Adrenal gland (tissue), 12 donors: Measurements from ENCODE around the gene PANX3. TPM values are rescaled to one million over a fixed set of nuclear protein-coding genes. Genes with fewer than 3 reads are reported as not detected.
A peak's percentile ranks its signal among the peaks of the same experiment; 100 is the strongest.

Experiments used
- DNase-seq, 7 donors: peaks; one replicate each; pipeline ENCODE4 v3.0.0-alpha.2; 2019 to 2020
- H3K27ac ChIP-seq, 5 donors: fragments of 200-600 bp; sonication (generic) in 4 of 5; 1 replicate in 3 of 5; 2 replicates in 2 of 5; pipeline versions ENCODE4 v1.5.1 to v1.8.0; 2016 to 2020; ENCODE audit warnings: mild to moderate bottlenecking in 1 of 5
- H3K27me3 ChIP-seq: fragments of 200-600 bp; 2 replicates; pipeline ENCODE4 v1.8.0; 2021
- H3K36me3 ChIP-seq, 2 donors: fragments of 200-600 bp; replicated peaks in 1 of 2; 1 replicate in 1 of 2; 2 replicates in 1 of 2; pipeline versions ENCODE4 v1.5.1 to v1.8.0; 2018 to 2022
- H3K4me1 ChIP-seq, 2 donors: fragments of 200-600 bp; replicated peaks in 1 of 2; 1 replicate in 1 of 2; 2 replicates in 1 of 2; pipeline versions ENCODE4 v1.5.1 to v1.8.0; 2018 to 2021
- H3K4me3 ChIP-seq, 4 donors: fragments of 200-600 bp; sonication (generic) in 3 of 4; one replicate each; pipeline ENCODE4 v1.5.1; 2016 to 2018
- H3K9me3 ChIP-seq, 3 donors: fragments of 200-600 bp; sonication (generic) in 1 of 3; replicated peaks in 1 of 3; 1 replicate in 2 of 3; 2 replicates in 1 of 3; pipeline versions ENCODE4 v1.5.1 to v1.8.0; 2016 to 2021
- CTCF ChIP-seq, 6 experiments: fragments of 450-650 bp in 4 of 6; fragments of 200-600 bp in 2 of 6; sonication (generic) in 1 of 6; IDR thresholded peaks; 1 replicate in 5 of 6; 2 replicates in 1 of 6; pipeline versions ENCODE4 v1.5.1 to v1.8.0; 2016 to 2021; ENCODE audit warnings: antibody characterized with exemption in 6 of 6, mild to moderate bottlenecking in 2 of 6, moderate library complexity in 1 of 6
- POLR2A ChIP-seq, 2 donors: fragments of 450-650 bp; IDR thresholded peaks; one replicate each; pipeline ENCODE4 v1.6.1; 2017; ENCODE audit warnings: antibody characterized with exemption in 2 of 2, mild to moderate bottlenecking in 2 of 2, moderate library complexity in 1 of 2
- WGBS, 4 donors: extraction: QIAGEN DNeasy Blood & Tissue Kit in 2 of 4; methylation state at CpG; one replicate each; pipeline versions ENCODE4 v1.1.5 to v1.1.7; 2013 to 2017; 5-methylcytosine and 5-hydroxymethylcytosine counted together
- intact Hi-C, 2 donors: fragments of 100-400 bp; cut with DNase I; formaldehyde crosslinking; loops; one replicate each; pipeline versions ENCODE4 v1.14.1 to v1.15.0; 2022 to 2023
- polyA plus RNA-seq, 3 donors: library from polyadenylated mRNA; stranded (reverse); fragments of 200-250 nt in 2 of 3; fragments of 350-450 nt in 1 of 3; fragmentation: Illumina TruSeq in 1 of 3; extraction: RNeasy Lipid Tissue Mini Kit (QIAGEN cat#74804) in 1 of 3; gene quantifications; one replicate each; pipeline ENCODE4 v1.2.3, GENCODE V29; 2013 to 2014
- small RNA-seq, 2 donors: library from RNA; depleted of rRNA; stranded (forward); fragments of <200 nt; gene quantifications; one replicate each; pipeline ENCODE3, GENCODE V24; 2016
- total RNA-seq, 9 donors: library from RNA; depleted of rRNA in 4 of 9; stranded (reverse); fragments of >200 nt in 4 of 9; fragments of 120-200 nt in 1 of 9; fragmentation: NEBNext Ultra II Directional in 1 of 9; extraction: Animal tissue kit (Norgen Biotek cat#: 25700) in 1 of 9; gene quantifications; one replicate each; pipeline versions ENCODE4 v1.1.0 to v1.2.4, GENCODE V29; 2013 to 2023
- donor health status: healthy with polysubstance abuse.
- donor health status: Bipolar disorder and iron deficiency.
- donor health status: DM: yes; HTN: yes; CAD: no.
- donor health status: DM: no; HTN: no; CAD: no.
- donor health status: DM: no; HTN: no; CAD: no.
- donor health status: DM: yes; HTN: yes; CAD: no.

The PANX3 gene
- total and polyA plus RNA-seq, 12 donors, result not detected

- no peaks in the 10 kb centered on the region for H3K9me3 ChIP-seq
- DNase-seq, result peak; percentile 20 to 63 (median 51)
- TF ChIP-seq CTCF (IDR thresholded peaks at IDR 0.05) (peak; percentile 48 to 89 (median 84)), POLR2A (IDR thresholded peaks at IDR 0.05) (no peak)
- no peaks in the 10 kb centered on the region for H3K36me3 ChIP-seq
- no peak overlapping the region for H3K27ac ChIP-seq
- intact Hi-C loops, result no loop called here
- no peak overlapping the region for H3K4me3 ChIP-seq
- no peaks in the 10 kb centered on the region for H3K27me3 ChIP-seq
- H3K4me1 ChIP-seq, result peaks cover 7 to 9% of the 10 kb centered on the region in 2 donors
- WGBS, 4 donors, result 17 to 22% (median 21%) methylated on average over 8 of the region's 8 CpGs
Observed at GRCh38 chr11:124669193-124669592, 58.0 kb downstream of the PANX3 start.

Small RNAs within 50 kb of the gene (small RNA-seq; reads per million reads assigned to genes)
- gene RNA5SP352, result 0 reads per million in 2 donors

Other genes starting within 250 kb of the PANX3 start
- gene OR8B2, start 226.9 kb upstream of the PANX3 start, total RNA-seq, result not detected
- gene OR8B2, start 226.9 kb upstream of the PANX3 start, polyA plus RNA-seq, result not detected
- gene OR8B3, start 212.4 kb upstream of the PANX3 start, total RNA-seq, result not detected
- not detected for gene OR8B3, start 212.4 kb upstream of the PANX3 start, polyA plus RNA-seq
- not detected for gene OR8B4, start 186.6 kb upstream of the PANX3 start, total RNA-seq
- not detected for gene OR8B4, start 186.6 kb upstream of the PANX3 start, polyA plus RNA-seq
- gene OR8B8, start 165.7 kb upstream of the PANX3 start, total RNA-seq, result not detected
- gene OR8B8, start 165.7 kb upstream of the PANX3 start, polyA plus RNA-seq, result not detected
- not detected for gene OR8B12, start 67.8 kb upstream of the PANX3 start, total RNA-seq
- gene OR8B12, start 67.8 kb upstream of the PANX3 start, polyA plus RNA-seq, result not detected
- gene OR8A1, start 41.4 kb upstream of the PANX3 start, total RNA-seq, result not detected
- not detected for gene OR8A1, start 41.4 kb upstream of the PANX3 start, polyA plus RNA-seq
- 10 to 100 TPM; 22.3 to 41.4 (median 35.1) TPM for gene TBRG1, start 11.4 kb downstream of the PANX3 start, total RNA-seq
- gene TBRG1, start 11.4 kb downstream of the PANX3 start, polyA plus RNA-seq, result 10 to 100 TPM; 38.4 to 66.7 (median 52.1) TPM
- 10 to 100 TPM in 8 of 9 donors, 1 to 10 TPM in 1; 6.4 to 50.0 (median 30.3) TPM for gene SIAE, start 62.3 kb downstream of the PANX3 start, total RNA-seq
- gene SIAE, start 62.3 kb downstream of the PANX3 start, polyA plus RNA-seq, result 10 to 100 TPM; 16.7 to 30.0 (median 16.7) TPM
- gene SPA17, start 62.5 kb downstream of the PANX3 start, total RNA-seq, result 1 to 10 TPM; 1.3 to 7.5 (median 2.8) TPM
- 10 to 100 TPM in 1 of 3 donors, 1 to 10 TPM in 2; 7.4 to 14.8 (median 8.0) TPM for gene SPA17, start 62.5 kb downstream of the PANX3 start, polyA plus RNA-seq
- gene NRGN, start 128.5 kb downstream of the PANX3 start, total RNA-seq, result 1 to 10 TPM in 6 of 9 donors, under 1 TPM in 1, not detected in 2; 0.89 to 4.1 (median 3.3) TPM
- 10 to 100 TPM in 1 of 3 donors, 1 to 10 TPM in 2; 5.1 to 10.9 (median 9.6) TPM for gene NRGN, start 128.5 kb downstream of the PANX3 start, polyA plus RNA-seq
- 1 to 10 TPM in 1 of 9 donors, under 1 TPM in 4, not detected in 4; 0.11 to 1.4 (median 0.28) TPM for gene VSIG2, start 140.8 kb downstream of the PANX3 start, total RNA-seq
- 1 to 10 TPM in 1 of 3 donors, under 1 TPM in 2; 0.29 to 2.4 (median 0.67) TPM for gene VSIG2, start 140.8 kb downstream of the PANX3 start, polyA plus RNA-seq
- 10 to 100 TPM in 8 of 9 donors, 1 to 10 TPM in 1; 8.2 to 36.9 (median 29.3) TPM for gene ESAM, start 150.9 kb downstream of the PANX3 start, total RNA-seq
- gene ESAM, start 150.9 kb downstream of the PANX3 start, polyA plus RNA-seq, result 10 to 100 TPM; 17.1 to 31.2 (median 21.5) TPM
- gene MSANTD2, start 189.0 kb downstream of the PANX3 start, total RNA-seq, result 10 to 100 TPM in 4 of 9 donors, 1 to 10 TPM in 5; 4.4 to 16.2 (median 6.4) TPM
- 10 to 100 TPM in 2 of 3 donors, 1 to 10 TPM in 1; 7.1 to 16.8 (median 16.2) TPM for gene MSANTD2, start 189.0 kb downstream of the PANX3 start, polyA plus RNA-seq